Measurements from ENCODE around the gene SCAF4.

DNA sequence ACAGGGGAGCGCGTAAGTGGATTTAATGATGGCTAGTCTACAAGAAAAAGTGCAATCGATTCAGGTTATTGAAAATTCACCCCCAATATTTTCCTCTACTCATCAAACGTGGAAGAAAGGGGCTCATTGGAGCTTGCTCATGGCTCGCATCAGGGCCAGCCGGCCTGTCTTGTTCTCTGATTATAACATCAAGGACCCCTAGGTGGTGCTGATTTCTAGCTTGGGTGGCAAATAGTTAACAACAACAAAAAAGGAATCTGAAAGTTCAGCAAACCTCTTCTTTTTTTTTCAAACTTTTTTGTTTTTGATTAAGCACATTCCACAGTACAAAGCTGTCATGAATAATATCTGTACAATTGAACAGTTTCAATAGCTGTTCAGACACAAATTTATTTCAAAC lies 108.3 kb downstream of the SCAF4 start:
- no peak for TF ChIP-seq SMC3 (IDR thresholded peaks at IDR 0.05)
- TF ChIP-seq EHMT2 (IDR thresholded peaks at IDR 0.05; ENCODE audit: low read depth), result no peak
- TF ChIP-seq, protein P1, sequence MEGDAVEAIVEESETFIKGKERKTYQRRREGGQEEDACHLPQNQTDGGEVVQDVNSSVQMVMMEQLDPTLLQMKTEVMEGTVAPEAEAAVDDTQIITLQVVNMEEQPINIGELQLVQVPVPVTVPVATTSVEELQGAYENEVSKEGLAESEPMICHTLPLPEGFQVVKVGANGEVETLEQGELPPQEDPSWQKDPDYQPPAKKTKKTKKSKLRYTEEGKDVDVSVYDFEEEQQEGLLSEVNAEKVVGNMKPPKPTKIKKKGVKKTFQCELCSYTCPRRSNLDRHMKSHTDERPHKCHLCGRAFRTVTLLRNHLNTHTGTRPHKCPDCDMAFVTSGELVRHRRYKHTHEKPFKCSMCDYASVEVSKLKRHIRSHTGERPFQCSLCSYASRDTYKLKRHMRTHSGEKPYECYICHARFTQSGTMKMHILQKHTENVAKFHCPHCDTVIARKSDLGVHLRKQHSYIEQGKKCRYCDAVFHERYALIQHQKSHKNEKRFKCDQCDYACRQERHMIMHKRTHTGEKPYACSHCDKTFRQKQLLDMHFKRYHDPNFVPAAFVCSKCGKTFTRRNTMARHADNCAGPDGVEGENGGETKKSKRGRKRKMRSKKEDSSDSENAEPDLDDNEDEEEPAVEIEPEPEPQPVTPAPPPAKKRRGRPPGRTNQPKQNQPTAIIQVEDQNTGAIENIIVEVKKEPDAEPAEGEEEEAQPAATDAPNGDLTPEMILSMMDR (IDR thresholded peaks at IDR 0.05), result no peak
- TF ChIP-seq POLR2A (IDR thresholded peaks at IDR 0.05; ENCODE audit: low read length), result no peak
- no peak for TF ChIP-seq RCOR1 (IDR thresholded peaks at IDR 0.05; ENCODE audit: low read depth, low read length)
- no peak for TF ChIP-seq HEYL (CRISPR knock-in tag; IDR thresholded peaks at IDR 0.05)
- no peak for TF ChIP-seq GATA3 (IDR thresholded peaks at IDR 0.05; ENCODE audit: borderline replicate concordance)

All from A549 (cell line).